K562 (cell line): Measurements from ENCODE around the gene NXF1. TPM values are rescaled to one million over a fixed set of nuclear protein-coding genes. Genes with fewer than 3 reads are reported as not detected.
A peak's percentile ranks its signal among the peaks of the same experiment; 100 is the strongest.

Experiments
- ARHGAP35 ChIP-seq: fragments of 450-650 bp; IDR thresholded peaks from 2 replicates; pipeline ENCODE4 v1.6.1; 2018; ENCODE audit not compliant: partially characterized antibody
- CBX8 ChIP-seq: fragments of 200-600 bp; sonication (generic); IDR thresholded peaks from 2 replicates; pipeline ENCODE4 v1.6.1; 2012; ENCODE audit warnings: borderline replicate concordance, mixed run types, low read depth, mild to moderate bottlenecking, moderate library complexity, mixed read lengths, low read length, control low read depth, inconsistent platforms; ENCODE audit not compliant: poor library complexity, severe bottlenecking; ENCODE audit errors: extremely low read depth
- HNRNPK ChIP-seq: fragments of 200-400 bp; formaldehyde crosslinking; IDR thresholded peaks from one replicate; pipeline ENCODE4 v1.6.1; 2018; ENCODE audit warnings: mild to moderate bottlenecking, low read depth, low read length; ENCODE audit not compliant: poor library complexity, severe bottlenecking
- NFYB ChIP-seq: IDR thresholded peaks from 2 replicates; pipeline ENCODE4 v1.6.1; 2011; ENCODE audit warnings: mild to moderate bottlenecking, moderate library complexity; ENCODE audit not compliant: insufficient read length; ENCODE audit errors: extremely low read depth
- NR4A1 ChIP-seq, 2 experiments: fragments of 250-450 bp in 1 of 2; fragments of 450-650 bp in 1 of 2; sonication (Bioruptor Pico) in 1 of 2; IDR thresholded peaks; 2 replicates each; pipeline versions ENCODE4 v1.4.0 to v1.6.1; 2016 to 2020; ENCODE audit warnings: mild to moderate bottlenecking in 2 of 2, missing compliant biosample characterization in 1 of 2, missing genetic modification characterization in 1 of 2, moderate library complexity in 1 of 2
- RAD21 ChIP-seq, 2 experiments: fragments of 250-450 bp in 1 of 2; fragments of 450-650 bp in 1 of 2; sonication (Bioruptor Pico) in 1 of 2; formaldehyde crosslinking in 1 of 2; IDR thresholded peaks in 1 of 2; conservative IDR thresholded peaks in 1 of 2; 2 replicates each; pipeline versions ENCODE4 v1.4.0 to v1.8.0; 2020 to 2022; ENCODE audit warnings: mild to moderate bottlenecking in 2 of 2, moderate library complexity in 1 of 2
- RFX7 ChIP-seq: fragments of 250-450 bp; sonication (Bioruptor Pico); IDR thresholded peaks from 2 replicates; pipeline ENCODE4 v1.5.1; 2021; ENCODE audit warnings: mild to moderate bottlenecking
- TEAD4 ChIP-seq, 2 experiments: sonication (generic) in 1 of 2; formaldehyde crosslinking in 1 of 2; IDR thresholded peaks; 2 replicates each; pipeline versions ENCODE4 v1.6.1 to v1.8.0; 2012 to 2022; ENCODE audit warnings: borderline replicate concordance in 1 of 2, inconsistent platforms in 1 of 2, low read length in 1 of 2, mild to moderate bottlenecking in 1 of 2, missing genetic modification reagents in 1 of 2
- TOE1 ChIP-seq, 2 experiments: fragments of 450-650 bp in 1 of 2; sonication (generic) in 1 of 2; formaldehyde crosslinking in 1 of 2; IDR thresholded peaks; 2 replicates each; pipeline versions ENCODE4 v1.7.1 to v1.8.0; 2016 to 2022; ENCODE audit warnings: borderline replicate concordance in 2 of 2, mild to moderate bottlenecking in 2 of 2, antibody characterized with exemption in 1 of 2, inconsistent platforms in 1 of 2, low read depth in 1 of 2, missing genetic modification reagents in 1 of 2, moderate library complexity in 1 of 2
- ZBTB7A ChIP-seq: IDR thresholded peaks from 2 replicates; pipeline ENCODE4 v1.6.1; 2011; ENCODE audit warnings: low read depth, mild to moderate bottlenecking, low read length, moderate library complexity, borderline replicate concordance; ENCODE audit not compliant: control insufficient read depth
- ZBTB9 ChIP-seq: fragments of 450-650 bp; formaldehyde crosslinking; IDR thresholded peaks from 2 replicates; pipeline ENCODE4 v1.4.0; 2020; ENCODE audit warnings: mild to moderate bottlenecking, moderate library complexity
- ZNF282 ChIP-seq: sonication (generic); formaldehyde crosslinking; IDR thresholded peaks from 2 replicates; pipeline ENCODE4 v1.8.1; 2023; ENCODE audit warnings: missing genetic modification reagents
- ZNF586 ChIP-seq: fragments of 450-650 bp; formaldehyde crosslinking; conservative IDR thresholded peaks from 2 replicates; pipeline ENCODE4 v1.4.0; 2020; ENCODE audit warnings: mild to moderate bottlenecking, moderate library complexity
- polyA plus RNA-seq, 8 experiments: library from polyadenylated mRNA; depleted of rRNA in 4 of 8; stranded (reverse) in 5 of 8; unstranded in 3 of 8; fragments of >200 nt; fragmentation: Nextera tagmentation in 2 of 8; fragmentation: Illumina TruSeq in 1 of 8; extraction: Ambion mirVana in 2 of 8; extraction: Trizol in 1 of 8; gene quantifications; 2 replicates each; pipeline versions ENCODE4 v1.2.1 to v1.2.3, GENCODE V29; 2011 to 2014; ENCODE audit warnings: inconsistent platforms in 1 of 8, missing spikeins in 1 of 8
- total RNA-seq, 7 experiments: library from RNA; depleted of rRNA in 6 of 7; stranded (reverse); fragments of >200 nt in 6 of 7; fragmentation: Illumina TruSeq in 2 of 7; extraction: Trizol in 2 of 7; gene quantifications; 2 replicates each; pipeline versions ENCODE4 v1.2.1 to v1.2.3, GENCODE V29; 2011 to 2021; ENCODE audit warnings: low replicate concordance in 1 of 7
- TF ChIP-seq, protein P1 (sequence below): sonication (generic); formaldehyde crosslinking; IDR thresholded peaks from 2 replicates; pipeline ENCODE4 v1.8.0; 2023; ENCODE audit warnings: missing genetic modification reagents, mild to moderate bottlenecking, borderline replicate concordance
- TF ChIP-seq, protein P2 (sequence below): fragments of 250-450 bp; sonication (Bioruptor Pico); IDR thresholded peaks from 2 replicates; pipeline ENCODE4 v1.5.0; 2021

Gene NXF1
- total and polyA plus RNA-seq, 9 of the 15 experiments (the other 6 are each of a cell fraction or from before 2014, with no cell fraction given) = 18.1 to 98.3 (median 35.8) TPM

- TF ChIP-seq RFX7 (peak; percentile 100), NR4A1 (CRISPR knock-in tag; IDR thresholded peaks at IDR 0.05) (peak; percentile 95; the same call in 1 of the 2 replicates), NR4A1 (tag; IDR thresholded peaks at IDR 0.05) (0 out of 2 replicates have a peak, but pooled peaks have one; percentile 79), ARHGAP35 (peak; percentile 100), ZNF282 (peak; percentile 98), CBX8 (no peak), HNRNPK (no peak), ZBTB9 (CRISPR knock-in tag) (peak; percentile 100), TOE1 (IDR thresholded peaks at IDR 0.05; ENCODE audit: borderline replicate concordance) (peak; percentile 93), TOE1 (CRISPR knock-in tag; IDR thresholded peaks at IDR 0.05; ENCODE audit: borderline replicate concordance, low read depth) (peak; percentile 99), TEAD4 (IDR thresholded peaks at IDR 0.05; ENCODE audit: low read length) (peak; percentile 95), TEAD4 (CRISPR knock-in tag; IDR thresholded peaks at IDR 0.05; ENCODE audit: borderline replicate concordance) (no peak), NFYB (peak; percentile 20), RAD21 (CRISPR knock-in tag; conservative IDR thresholded peaks at IDR 0.05 in 1 of 2, IDR thresholded peaks at IDR 0.05 in 1 of 2) (peak; percentile 33 to 74; a peak in 3 of 4 replicates), ZNF586 (CRISPR knock-in tag) (peak; percentile 99), ZBTB7A (0 out of 2 replicates have a peak, but pooled peaks have one; percentile 50)
- TF ChIP-seq, protein P1, sequence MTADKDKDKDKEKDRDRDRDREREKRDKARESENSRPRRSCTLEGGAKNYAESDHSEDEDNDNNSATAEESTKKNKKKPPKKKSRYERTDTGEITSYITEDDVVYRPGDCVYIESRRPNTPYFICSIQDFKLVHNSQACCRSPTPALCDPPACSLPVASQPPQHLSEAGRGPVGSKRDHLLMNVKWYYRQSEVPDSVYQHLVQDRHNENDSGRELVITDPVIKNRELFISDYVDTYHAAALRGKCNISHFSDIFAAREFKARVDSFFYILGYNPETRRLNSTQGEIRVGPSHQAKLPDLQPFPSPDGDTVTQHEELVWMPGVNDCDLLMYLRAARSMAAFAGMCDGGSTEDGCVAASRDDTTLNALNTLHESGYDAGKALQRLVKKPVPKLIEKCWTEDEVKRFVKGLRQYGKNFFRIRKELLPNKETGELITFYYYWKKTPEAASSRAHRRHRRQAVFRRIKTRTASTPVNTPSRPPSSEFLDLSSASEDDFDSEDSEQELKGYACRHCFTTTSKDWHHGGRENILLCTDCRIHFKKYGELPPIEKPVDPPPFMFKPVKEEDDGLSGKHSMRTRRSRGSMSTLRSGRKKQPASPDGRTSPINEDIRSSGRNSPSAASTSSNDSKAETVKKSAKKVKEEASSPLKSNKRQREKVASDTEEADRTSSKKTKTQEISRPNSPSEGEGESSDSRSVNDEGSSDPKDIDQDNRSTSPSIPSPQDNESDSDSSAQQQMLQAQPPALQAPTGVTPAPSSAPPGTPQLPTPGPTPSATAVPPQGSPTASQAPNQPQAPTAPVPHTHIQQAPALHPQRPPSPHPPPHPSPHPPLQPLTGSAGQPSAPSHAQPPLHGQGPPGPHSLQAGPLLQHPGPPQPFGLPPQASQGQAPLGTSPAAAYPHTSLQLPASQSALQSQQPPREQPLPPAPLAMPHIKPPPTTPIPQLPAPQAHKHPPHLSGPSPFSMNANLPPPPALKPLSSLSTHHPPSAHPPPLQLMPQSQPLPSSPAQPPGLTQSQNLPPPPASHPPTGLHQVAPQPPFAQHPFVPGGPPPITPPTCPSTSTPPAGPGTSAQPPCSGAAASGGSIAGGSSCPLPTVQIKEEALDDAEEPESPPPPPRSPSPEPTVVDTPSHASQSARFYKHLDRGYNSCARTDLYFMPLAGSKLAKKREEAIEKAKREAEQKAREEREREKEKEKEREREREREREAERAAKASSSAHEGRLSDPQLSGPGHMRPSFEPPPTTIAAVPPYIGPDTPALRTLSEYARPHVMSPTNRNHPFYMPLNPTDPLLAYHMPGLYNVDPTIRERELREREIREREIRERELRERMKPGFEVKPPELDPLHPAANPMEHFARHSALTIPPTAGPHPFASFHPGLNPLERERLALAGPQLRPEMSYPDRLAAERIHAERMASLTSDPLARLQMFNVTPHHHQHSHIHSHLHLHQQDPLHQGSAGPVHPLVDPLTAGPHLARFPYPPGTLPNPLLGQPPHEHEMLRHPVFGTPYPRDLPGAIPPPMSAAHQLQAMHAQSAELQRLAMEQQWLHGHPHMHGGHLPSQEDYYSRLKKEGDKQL (CRISPR knock-in tag) = no peak
- TF ChIP-seq, protein P2, sequence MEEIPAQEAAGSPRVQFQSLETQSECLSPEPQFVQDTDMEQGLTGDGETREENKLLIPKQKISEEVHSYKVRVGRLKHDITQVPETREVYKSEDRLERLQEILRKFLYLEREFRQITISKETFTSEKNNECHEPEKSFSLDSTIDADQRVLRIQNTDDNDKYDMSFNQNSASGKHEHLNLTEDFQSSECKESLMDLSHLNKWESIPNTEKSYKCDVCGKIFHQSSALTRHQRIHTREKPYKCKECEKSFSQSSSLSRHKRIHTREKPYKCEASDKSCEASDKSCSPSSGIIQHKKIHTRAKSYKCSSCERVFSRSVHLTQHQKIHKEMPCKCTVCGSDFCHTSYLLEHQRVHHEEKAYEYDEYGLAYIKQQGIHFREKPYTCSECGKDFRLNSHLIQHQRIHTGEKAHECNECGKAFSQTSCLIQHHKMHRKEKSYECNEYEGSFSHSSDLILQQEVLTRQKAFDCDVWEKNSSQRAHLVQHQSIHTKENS (CRISPR knock-in tag) = peak; percentile 100
These were observed 36.3 kb upstream of the NXF1 start (continued) for GRCh38 chr11:62841361-62842170.
